NCI-H1694 treated with DMSO at 0.1 percent for 48 hours (cell line): Measurements from ENCODE around the gene MAP7.
"Not testable (repeated sequence)": the region's sequence is repeated elsewhere in the genome, so short reads cannot be mapped to it uniquely, and the experiment has no call there.

Source experiments
- DNase-seq: peaks from one replicate; lab custom pipeline; 2025; lab: John Stamatoyannopoulos, UW

MAP7 gene

GRCh38 chr6:136334465-136334846 lies 215.8 kb downstream of the MAP7 start:
- no peak for DNase-seq

- DNase-seq = no peak
Measured at GRCh38 chr6:136333824-136334464, 216.3 kb downstream of the MAP7 start.

DNA sequence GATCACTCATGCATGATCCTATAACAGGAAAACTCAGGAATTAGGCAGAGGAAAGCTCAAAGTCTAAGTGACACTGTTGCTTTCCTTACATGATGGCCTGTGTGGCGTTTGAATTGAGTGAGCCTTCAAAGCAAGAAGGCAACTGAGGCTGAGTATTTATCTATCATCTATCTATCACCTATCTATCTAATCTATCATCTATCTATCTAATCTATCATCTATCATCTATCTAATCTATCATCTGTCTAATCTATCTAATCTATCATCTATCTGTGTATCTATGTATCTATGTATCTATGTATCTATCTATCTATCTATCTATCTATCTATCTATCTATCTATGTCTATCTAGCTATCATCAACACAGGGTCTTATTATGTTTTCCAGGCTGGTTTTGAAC lies 218.8 kb downstream of the MAP7 start:
- no peak for DNase-seq

- no peak for DNase-seq
Measured at GRCh38 chr6:136330634-136331033, 219.6 kb downstream of the MAP7 start.

GRCh38 chr6:136326038-136326553 lies 224.1 kb downstream of the MAP7 start:
- DNase-seq = no peak

DNA sequence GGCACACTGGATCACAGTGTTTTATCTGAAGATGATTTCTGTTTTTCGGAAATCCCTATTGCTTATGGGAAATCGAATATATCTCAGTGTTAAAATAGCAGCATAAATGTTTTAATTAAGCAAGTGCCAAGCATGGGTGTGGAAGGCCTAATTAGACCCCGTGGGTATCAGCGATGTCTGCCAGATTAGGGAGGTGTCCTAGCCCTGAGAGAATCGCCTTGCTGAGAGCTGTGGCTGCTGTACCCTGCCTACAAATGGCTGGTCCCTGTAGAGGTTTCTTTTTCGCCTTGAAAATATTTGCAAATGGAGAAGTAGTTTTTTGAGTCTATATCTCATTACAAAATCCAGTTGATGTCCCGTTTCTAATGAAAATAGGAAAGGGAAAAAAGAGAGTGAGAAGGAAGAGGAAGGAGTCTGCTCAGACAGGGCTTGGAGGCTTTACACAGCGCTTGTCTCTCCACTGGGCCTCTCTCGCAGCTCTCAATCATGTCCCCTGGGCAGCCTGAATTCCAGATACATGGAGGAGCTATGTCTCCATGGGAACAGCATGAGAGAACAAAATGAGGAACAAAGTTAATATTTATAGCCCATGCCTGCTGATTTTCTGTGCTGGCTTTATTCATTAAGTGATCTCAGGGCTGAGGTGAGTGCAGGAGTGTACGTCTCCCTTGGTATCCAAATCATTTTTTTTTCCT lies 225.4 kb downstream of the MAP7 start:
- no peak for DNase-seq

DNA sequence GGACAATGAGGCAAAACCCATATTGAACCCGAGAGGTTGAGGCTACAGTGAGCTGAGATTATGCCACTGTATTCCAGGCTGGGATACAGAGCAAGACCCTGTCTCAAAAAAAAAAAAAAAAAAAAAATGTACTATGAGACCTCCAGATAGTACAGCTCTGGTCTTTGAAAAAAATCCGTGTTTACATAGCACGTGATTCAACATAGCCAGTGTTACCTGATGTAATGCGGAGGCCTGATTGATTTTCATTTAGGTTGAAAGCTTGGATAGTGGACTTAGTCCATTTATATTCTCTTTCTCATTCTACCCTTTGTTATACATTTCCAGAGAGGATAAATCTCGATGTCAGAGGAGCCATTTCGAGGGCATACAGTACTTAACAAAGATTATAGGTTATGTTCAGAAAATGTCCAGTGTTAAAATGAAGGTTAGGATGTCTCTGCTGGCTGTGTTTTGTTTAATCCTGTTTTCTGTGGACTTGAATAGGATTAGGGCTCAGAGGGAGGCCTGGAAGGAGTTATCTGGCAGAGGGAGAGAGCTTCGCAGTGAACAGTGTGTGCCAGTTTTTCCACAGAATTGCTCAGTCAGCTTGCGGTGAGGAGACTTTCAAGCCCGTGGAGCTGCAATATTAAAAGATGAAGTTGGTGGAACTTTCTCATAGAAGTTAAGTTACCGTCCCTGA lies 226.7 kb downstream of the MAP7 start:
- DNase-seq = no peak

DNA sequence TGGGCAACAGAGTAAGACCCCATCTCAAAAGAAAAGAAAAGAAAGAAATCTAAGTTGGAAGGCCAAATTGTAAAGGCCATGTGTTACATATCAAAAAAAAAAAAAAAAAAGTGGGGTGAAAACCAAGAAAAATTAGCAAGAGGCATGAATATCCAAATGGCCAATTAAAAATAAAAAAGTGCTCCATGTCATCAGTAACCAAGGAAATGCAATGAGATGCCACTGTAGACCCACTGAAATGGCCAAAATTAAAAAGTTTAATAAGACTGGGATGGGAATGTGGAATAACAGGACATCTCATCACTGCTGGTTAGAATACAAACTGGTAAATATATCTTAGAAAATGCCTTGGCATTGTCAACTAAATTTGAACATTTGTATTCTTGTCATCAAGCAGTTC lies 230.5 kb downstream of the MAP7 start:
- no peak for DNase-seq

GRCh38 chr6:136318676-136319075 lies 231.5 kb downstream of the MAP7 start:
- no peak for DNase-seq

- DNase-seq = no peak
Measured at GRCh38 chr6:136317971-136318370, 232.3 kb downstream of the MAP7 start.

- DNase-seq = peak; percentile 54
Measured at GRCh38 chr6:136317021-136317694, 233.1 kb downstream of the MAP7 start.

DNA sequence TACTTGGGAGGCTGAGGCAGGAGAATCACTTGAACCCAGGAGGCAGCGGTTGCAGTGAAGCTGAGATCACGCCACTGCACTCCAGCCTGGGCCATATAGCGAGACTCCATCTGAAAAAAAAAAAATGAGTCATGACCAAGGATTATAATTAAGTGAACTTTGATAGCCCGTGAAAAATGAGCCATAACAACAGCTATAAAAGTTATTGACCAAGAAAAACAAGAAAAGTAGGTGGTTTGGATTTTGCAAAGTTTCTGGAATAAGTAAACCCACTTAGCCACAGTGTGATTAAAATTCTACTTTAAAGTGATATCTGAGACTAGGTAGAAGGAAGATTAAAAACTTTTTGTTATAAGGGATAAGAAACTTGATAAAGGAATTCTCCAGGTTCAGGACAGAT lies 234.6 kb downstream of the MAP7 start:
- no peak for DNase-seq

DNA sequence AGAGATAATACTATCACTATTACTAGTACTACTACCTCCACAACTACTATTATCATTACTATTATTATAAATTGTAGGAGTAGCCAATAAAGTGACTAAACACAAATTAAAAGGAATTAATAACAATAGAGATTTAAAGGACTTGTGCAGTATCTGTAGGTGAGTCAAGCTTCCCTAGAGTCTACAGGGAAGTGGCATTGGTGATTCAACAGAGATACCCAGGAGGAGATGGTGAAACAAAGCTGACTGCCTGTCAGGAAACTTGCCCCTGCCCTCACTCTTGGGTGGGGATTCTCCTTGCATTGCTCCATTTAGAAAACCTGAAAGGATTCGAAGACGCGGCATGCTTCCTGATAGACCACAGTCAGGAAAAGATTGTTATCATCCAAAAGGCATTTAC lies 237.2 kb downstream of the MAP7 start:
- DNase-seq = no peak

DNA sequence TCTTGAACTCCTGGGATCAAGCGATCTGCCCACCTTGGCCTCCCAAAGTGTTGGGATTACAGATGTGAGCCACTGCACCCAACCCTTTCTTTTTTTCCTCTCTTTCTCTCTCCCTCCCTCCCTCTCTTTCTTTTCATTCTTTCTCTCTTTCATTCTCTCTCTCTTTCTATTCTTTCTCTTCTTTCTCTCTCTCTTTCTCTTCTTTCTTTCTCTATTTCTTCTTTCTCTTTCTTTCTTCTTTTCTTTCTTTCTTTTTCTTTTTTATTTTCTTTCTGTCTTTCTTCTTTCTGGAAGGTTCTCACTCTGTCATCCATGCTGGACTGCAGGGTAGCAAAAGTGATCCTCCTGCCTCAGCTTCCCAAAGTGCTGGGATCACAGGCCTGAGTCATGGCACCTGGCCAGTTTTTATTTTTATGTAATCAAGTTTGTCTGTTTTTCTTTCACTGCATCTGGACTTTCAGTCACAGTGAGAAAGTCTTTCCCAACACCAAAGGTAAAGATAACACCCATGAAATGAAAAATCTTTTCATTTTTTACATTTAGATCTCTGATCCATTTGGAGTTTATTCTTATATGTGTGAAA lies 240.4 kb downstream of the MAP7 start:
- no peak for DNase-seq

DNA sequence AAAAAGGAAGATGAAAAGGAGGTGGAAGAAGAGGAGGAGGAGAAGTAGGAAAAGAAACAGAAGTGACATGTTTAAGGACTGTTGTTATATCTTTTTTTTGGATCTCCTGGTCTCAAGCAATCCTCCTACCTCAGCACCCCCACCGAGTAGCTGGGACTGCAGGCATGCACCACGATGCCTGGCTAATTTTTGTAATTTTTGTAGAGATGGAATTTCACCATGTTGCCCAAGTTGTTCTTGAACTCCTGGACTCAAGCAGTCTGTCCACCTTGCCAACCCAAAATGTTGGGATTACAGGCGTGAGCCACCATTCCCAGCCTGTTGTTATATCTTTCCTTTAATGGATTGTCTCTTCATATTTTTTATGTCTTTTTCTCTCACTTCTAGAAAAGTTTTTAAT lies 241.1 kb downstream of the MAP7 start:
- DNase-seq = no peak

GRCh38 chr6:136308469-136308868 lies 241.8 kb downstream of the MAP7 start:
- DNase-seq = not testable (repeated sequence)

GRCh38 chr6:136307351-136307750 lies 242.9 kb downstream of the MAP7 start:
- peak; percentile 30 for DNase-seq

GRCh38 chr6:136306466-136306865 lies 243.8 kb downstream of the MAP7 start:
- DNase-seq = no peak

- DNase-seq = no peak
Measured at GRCh38 chr6:136304410-136304809, 245.8 kb downstream of the MAP7 start.

DNA sequence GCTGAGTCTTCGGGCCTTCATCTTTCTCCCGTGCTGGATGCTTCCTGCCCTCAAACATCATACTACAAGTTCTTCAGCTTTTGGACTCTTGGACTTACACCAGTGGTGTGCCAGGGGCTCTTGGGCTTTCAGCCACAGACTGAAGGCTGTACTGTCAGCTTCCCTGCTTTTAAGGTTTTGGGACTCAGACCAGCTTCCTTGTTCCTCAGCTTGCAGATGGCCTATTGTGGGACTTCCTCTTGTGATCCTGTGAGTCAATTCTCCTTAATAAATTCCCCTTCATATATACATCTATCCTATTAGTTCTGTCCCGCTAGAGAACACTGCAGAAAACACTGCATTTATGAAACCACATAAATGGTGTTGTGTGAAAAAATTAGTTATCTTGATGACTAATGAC lies 246.7 kb downstream of the MAP7 start:
- no peak for DNase-seq

- DNase-seq = no peak
Measured at GRCh38 chr6:136294621-136295020, 255.6 kb downstream of the MAP7 start.
